HEK293 (cell line): Measurements from ENCODE around the gene CNOT6L.
A peak's percentile ranks its signal among the peaks of the same experiment; 100 is the strongest.

Experiments
- CTCF ChIA-PET: fragments of 350-600 bp; formaldehyde crosslinking; extraction: SDS; loops from one replicate; lab custom pipeline; 2021; ENCODE audit warnings: antibody characterized with exemption; lab: Yijun Ruan, JAX
- POLR2A ChIA-PET: fragments of 300-600 bp; formaldehyde crosslinking; extraction: SDS; loops from one replicate; lab custom pipeline; 2020; ENCODE audit warnings: antibody characterized with exemption, inconsistent platforms; lab: Yijun Ruan, JAX
- H3K27ac ChIP-seq: fragments of 200-500 bp; sonication (Bioruptor generic); 2 replicates; pipeline ENCODE4 v1.5.1; 2014; ENCODE audit warnings: low read depth, low read length, control low read depth, inconsistent platforms; ENCODE audit errors: extremely low read depth
- H3K36me3 ChIP-seq, 2 experiments: fragments of 200-500 bp in 1 of 2; sonication (Bioruptor generic) in 1 of 2; 1 replicate in 1 of 2; 2 replicates in 1 of 2; pipeline ENCODE4 v1.5.1; 2014 to 2017; ENCODE audit warnings: inconsistent platforms in 2 of 2, low read length in 2 of 2; ENCODE audit not compliant: control insufficient read depth in 2 of 2, insufficient read depth in 1 of 2
- H3K4me1 ChIP-seq: fragments of 200-500 bp; sonication (Bioruptor generic); 2 replicates; pipeline ENCODE4 v1.5.1; 2014; ENCODE audit warnings: mild to moderate bottlenecking, low read length, inconsistent platforms; ENCODE audit not compliant: control insufficient read depth, insufficient read depth
- H3K4me3 ChIP-seq: 2 replicates; pipeline ENCODE4 v1.5.1; 2011; ENCODE audit warnings: low read depth, mild to moderate bottlenecking, control low read depth, low read length, moderate library complexity
- H3K9me3 ChIP-seq: fragments of 200-500 bp; sonication (Bioruptor generic); 2 replicates; pipeline ENCODE4 v1.5.1; 2014; ENCODE audit warnings: low read depth, low read length, inconsistent platforms; ENCODE audit not compliant: control insufficient read depth, insufficient read depth
- HIC1 ChIP-seq: fragments of 450-650 bp; formaldehyde crosslinking; IDR thresholded peaks from 2 replicates; pipeline ENCODE4 v1.5.1; 2016; ENCODE audit warnings: missing biosample characterization, missing genetic modification characterization
- KLF16 ChIP-seq: fragments of 450-650 bp; formaldehyde crosslinking; IDR thresholded peaks from 2 replicates; pipeline ENCODE4 v1.5.1; 2017; ENCODE audit warnings: missing biosample characterization, missing genetic modification characterization
- MZF1 ChIP-seq: fragments of 450-650 bp; formaldehyde crosslinking; IDR thresholded peaks from 2 replicates; pipeline ENCODE4 v1.5.1; 2017; ENCODE audit warnings: missing biosample characterization, missing genetic modification characterization, borderline replicate concordance
- OVOL3 ChIP-seq: fragments of 450-650 bp; formaldehyde crosslinking; IDR thresholded peaks from 2 replicates; pipeline ENCODE4 v1.5.1; 2016; ENCODE audit warnings: missing biosample characterization, missing genetic modification characterization
- PRDM4 ChIP-seq: fragments of 450-650 bp; formaldehyde crosslinking; IDR thresholded peaks from 2 replicates; pipeline ENCODE4 v1.5.1; 2017; ENCODE audit warnings: missing biosample characterization, missing genetic modification characterization
- SP7 ChIP-seq: fragments of 450-650 bp; formaldehyde crosslinking; IDR thresholded peaks from 2 replicates; pipeline ENCODE4 v1.5.1; 2016; ENCODE audit warnings: missing biosample characterization, missing genetic modification characterization
- ZFHX2 ChIP-seq: fragments of 450-650 bp; formaldehyde crosslinking; conservative IDR thresholded peaks from 2 replicates; pipeline ENCODE4 v1.5.1; 2016; ENCODE audit warnings: missing biosample characterization, missing genetic modification characterization
- ZNF426 ChIP-seq: fragments of 450-650 bp; formaldehyde crosslinking; IDR thresholded peaks from 2 replicates; pipeline ENCODE4 v1.5.1; 2017; ENCODE audit warnings: missing biosample characterization, missing genetic modification characterization, mild to moderate bottlenecking, inconsistent platforms, moderate library complexity
- ZNF529 ChIP-seq: fragments of 450-650 bp; formaldehyde crosslinking; IDR thresholded peaks from 2 replicates; pipeline ENCODE4 v1.5.1; 2017; ENCODE audit warnings: missing genetic modification characterization, missing biosample characterization; ENCODE audit not compliant: insufficient replicate concordance
- ZNF600 ChIP-seq: fragments of 450-650 bp; formaldehyde crosslinking; IDR thresholded peaks from 2 replicates; pipeline ENCODE4 v1.5.1; 2016; ENCODE audit warnings: missing biosample characterization, missing genetic modification characterization
- ZNF621 ChIP-seq: fragments of 450-650 bp; formaldehyde crosslinking; IDR thresholded peaks from 2 replicates; pipeline ENCODE4 v1.5.1; 2017; ENCODE audit warnings: missing biosample characterization, missing genetic modification characterization
- ZNF645 ChIP-seq: fragments of 450-650 bp; formaldehyde crosslinking; IDR thresholded peaks from 2 replicates; pipeline ENCODE4; 2016; ENCODE audit warnings: missing biosample characterization, missing genetic modification characterization
- ZNF692 ChIP-seq: fragments of 450-650 bp; formaldehyde crosslinking; IDR thresholded peaks from 2 replicates; pipeline ENCODE4 v1.5.1; 2016; ENCODE audit warnings: missing biosample characterization, missing genetic modification characterization
- ZNF792 ChIP-seq: fragments of 450-650 bp; formaldehyde crosslinking; IDR thresholded peaks from 2 replicates; pipeline ENCODE4 v1.5.1; 2016; ENCODE audit warnings: missing biosample characterization, missing genetic modification characterization

The CNOT6L gene

GRCh38 chr4:77742054-77742453, 77.1 kb downstream of the CNOT6L start (continued):
- no peak for TF ChIP-seq PRDM4 (tag by site-specific recombination)
- no peak for TF ChIP-seq ZFHX2 (tag by site-specific recombination)
- TF ChIP-seq OVOL3 (tag by site-specific recombination): no peak
- no peak for TF ChIP-seq ZNF529
- TF ChIP-seq, all 188 proteins: peak for 0

- H3K4me3 ChIP-seq: no peak overlapping the region
- POLR2A ChIA-PET: no interaction called here
- peaks cover 2% of the 10 kb centered on the region; the same call in 1 of the 2 replicates for H3K4me1 ChIP-seq
- no peaks in the 10 kb centered on the region for H3K9me3 ChIP-seq
- CTCF ChIA-PET: no interaction called here
- peaks cover 0 to 27% of the 10 kb centered on the region in 2 experiments; a peak in 1 of 3 replicates for H3K36me3 ChIP-seq
- H3K27ac ChIP-seq: no peak overlapping the region
- TF ChIP-seq ZNF792 (tag by site-specific recombination) (no peak), ZNF600 (no peak), ZNF426 (tag by site-specific recombination) (no peak)
Measured at GRCh38 chr4:77740480-77740879, 78.7 kb downstream of the CNOT6L start.

GRCh38 chr4:77734928-77735327, 84.2 kb downstream of the CNOT6L start:
- H3K9me3 ChIP-seq: no peaks in the 10 kb centered on the region
- TF ChIP-seq ZNF621 (tag by site-specific recombination): no peak
- TF ChIP-seq ZNF692 (tag by site-specific recombination): 0 out of 2 replicates have a peak, but pooled peaks have one; percentile 32
- no peak overlapping the region for H3K4me3 ChIP-seq
- H3K27ac ChIP-seq: no peak overlapping the region
- peaks cover 0 to 9% of the 10 kb centered on the region in 2 experiments; a peak in 1 of 3 replicates for H3K36me3 ChIP-seq
- ChIA-PET POLR2A (no interaction called here), CTCF (no interaction called here)
- H3K4me1 ChIP-seq: no peaks in the 10 kb centered on the region

GRCh38 chr4:77731656-77732055, 87.5 kb downstream of the CNOT6L start:
- CTCF ChIA-PET: no interaction called here

More at GRCh38 chr4:77731656-77732055, 87.5 kb downstream of the CNOT6L start:
- Histone ChIP-seq H3K9me3 (no peaks in the 10 kb centered on the region), H3K36me3 (peaks cover 0 to 27% of the 10 kb centered on the region in 2 experiments; a peak in 1 of 3 replicates), H3K4me1 (no peaks in the 10 kb centered on the region), H3K27ac (no peak overlapping the region), H3K4me3 (no peak overlapping the region)
- TF ChIP-seq HIC1 (tag by site-specific recombination) (no peak), ZNF645 (tag by site-specific recombination) (no peak), SP7 (tag by site-specific recombination) (no peak), MZF1 (tag by site-specific recombination) (no peak), KLF16 (tag by site-specific recombination) (no peak)
- POLR2A ChIA-PET: no interaction called here
